ENCODE measurements around the gene ASB6. TPM values are rescaled to one million over a fixed set of nuclear protein-coding genes. Genes with fewer than 3 reads are reported as not detected.

Gene ASB6
- total RNA-seq, 1 experiment from 2014 or later = 21.0 TPM

GRCh38 chr9:129669141-129669718 lies 27.3 kb upstream of the ASB6 start:
- Histone ChIP-seq H4K91ac (ENCODE audit: insufficient read length, low read depth, low read length) (no peak overlapping the region), H3K9ac (ENCODE audit: extremely low read depth, insufficient read length, low read length) (no peak overlapping the region), H3K18ac (ENCODE audit: insufficient read length, low read depth, low read length) (no peak overlapping the region), H4K8ac (replicated peaks; ENCODE audit: insufficient read length, low read depth, low read length) (no peak overlapping the region), H2AFZ (ENCODE audit: low read length) (no peak overlapping the region), H2BK15ac (ENCODE audit: low read depth, low read length) (no peak overlapping the region), H4K20me1 (ENCODE audit: control insufficient read depth, insufficient read depth, insufficient read length) (no peaks in the 10 kb centered on the region), H3T11ph (ENCODE audit: low read length) (no peak overlapping the region), H4K5ac (ENCODE audit: insufficient read length, low read depth, low read length) (no peak overlapping the region), H2AK5ac (ENCODE audit: insufficient read length, low read length) (no peak overlapping the region), H2BK5ac (ENCODE audit: insufficient read length, low read length) (no peak overlapping the region), H2BK20ac (ENCODE audit: low read depth, low read length, poor library complexity, severe bottlenecking) (no peak overlapping the region), H3K4me1 (ENCODE audit: insufficient read depth, low read length) (no peaks in the 10 kb centered on the region; the same call in 1 of the 2 replicates), H3K27ac (ENCODE audit: insufficient read length, low read depth, low read length) (no peak overlapping the region), H3K9me3 (ENCODE audit: control insufficient read depth, low read depth, low read length) (no peaks in the 10 kb centered on the region), H3K27me3 (ENCODE audit: insufficient read depth, low read length) (no peaks in the 10 kb centered on the region; the same call in 1 of the 2 replicates), H3K4ac (ENCODE audit: low read depth, low read length) (no peak overlapping the region), H3K79me2 (ENCODE audit: insufficient read depth, low read length) (no peaks in the 10 kb centered on the region), H3K23ac (ENCODE audit: insufficient read length, low read depth, low read length) (no peak overlapping the region), H2BK120ac (ENCODE audit: low read depth, low read length, poor library complexity, severe bottlenecking) (no peak overlapping the region), H3K14ac (ENCODE audit: insufficient read depth, low read length) (no peak overlapping the region), H3K23me2 (ENCODE audit: insufficient read length, low read depth, low read length, poor library complexity, severe bottlenecking) (peaks cover 3% of the 10 kb centered on the region), H3K79me1 (ENCODE audit: insufficient read depth, low read depth, low read length, poor library complexity, severe bottlenecking) (no peaks in the 10 kb centered on the region), H2BK12ac (ENCODE audit: insufficient read length, low read depth, low read length) (no peak overlapping the region), H3K56ac (ENCODE audit: insufficient read length, low read depth, low read length) (no peak overlapping the region), H3K4me2 (ENCODE audit: insufficient read depth, insufficient read length, low read length) (no peak overlapping the region)
- H3K27me3 Mint-ChIP-seq (ENCODE audit: low read depth) = peaks cover 33% of the 10 kb centered on the region
- DNase-seq = no peak
- WGBS (ENCODE audit: extremely low coverage, insufficient read length, low lambda C conversion rate) = no CpG with 5 or more reads among the region's 17 CpGs
- TF ChIP-seq CTCF (conservative IDR thresholded peaks at IDR 0.05) = no peak
- H3K4me3 Mint-ChIP-seq = no peak overlapping the region
- no peaks in the 10 kb centered on the region; a peak in 1 of 7 replicates for H3K36me3 Mint-ChIP-seq (ENCODE audit: insufficient read depth in 1 of 3, low read depth in 3 of 3)
- no peak overlapping the region for H3K27ac Mint-ChIP-seq
- no peaks in the 10 kb centered on the region; a peak in 1 of 5 replicates for H3K9me3 Mint-ChIP-seq
- H3K4me1 Mint-ChIP-seq = peaks cover 13 to 16% of the 10 kb centered on the region in 2 experiments

Measured in H9 (cell line).